Measurements from ENCODE around the gene NEXN. TPM values are rescaled to one million over a fixed set of nuclear protein-coding genes. Genes with fewer than 3 reads are reported as not detected.

NEXN gene
- total RNA-seq, 1 experiment from 2014 or later, result 0.45 TPM

DNA sequence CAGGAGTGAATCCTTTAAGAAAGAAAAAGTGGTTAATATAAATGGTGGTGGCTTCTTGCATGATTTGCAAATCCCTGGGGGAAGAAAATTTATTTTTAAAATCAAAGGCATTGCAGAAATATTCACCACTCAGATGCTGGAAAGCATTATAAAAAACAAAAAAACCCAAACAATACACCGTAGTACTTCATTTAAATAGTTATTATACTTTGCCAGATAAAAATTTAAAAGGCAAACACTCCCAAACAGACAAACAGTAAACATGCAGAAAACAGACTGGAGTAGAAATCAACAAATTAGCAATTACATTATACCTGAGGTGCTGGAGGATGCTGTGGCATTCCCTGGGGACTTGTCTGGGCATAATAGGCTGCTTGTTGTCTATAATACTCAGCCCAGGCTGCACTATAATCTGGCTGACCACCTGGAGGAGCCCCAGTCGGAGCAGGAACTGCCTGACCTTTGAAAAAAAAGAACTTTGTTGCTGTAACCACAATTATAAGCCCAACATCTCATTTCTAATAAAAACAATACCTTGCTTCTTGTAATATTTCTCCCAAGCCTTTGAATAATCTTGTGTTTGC, 60.5 kb downstream of the NEXN start:
- peak; percentile 81 for DNase-seq (ENCODE audit: low read depth, low spot score)
- in situ Hi-C loops (cut with HindIII; ENCODE audit: low pct_unique_long_range_greater_than_20kb, low sequenced_read_pairs), result no loop called here

GRCh38 chr1:77950873-77951272, 62.4 kb downstream of the NEXN start:
- in situ Hi-C loops (cut with HindIII; ENCODE audit: low pct_unique_long_range_greater_than_20kb, low sequenced_read_pairs), result no loop called here
- DNase-seq (ENCODE audit: low read depth, low spot score), result no peak

DNA sequence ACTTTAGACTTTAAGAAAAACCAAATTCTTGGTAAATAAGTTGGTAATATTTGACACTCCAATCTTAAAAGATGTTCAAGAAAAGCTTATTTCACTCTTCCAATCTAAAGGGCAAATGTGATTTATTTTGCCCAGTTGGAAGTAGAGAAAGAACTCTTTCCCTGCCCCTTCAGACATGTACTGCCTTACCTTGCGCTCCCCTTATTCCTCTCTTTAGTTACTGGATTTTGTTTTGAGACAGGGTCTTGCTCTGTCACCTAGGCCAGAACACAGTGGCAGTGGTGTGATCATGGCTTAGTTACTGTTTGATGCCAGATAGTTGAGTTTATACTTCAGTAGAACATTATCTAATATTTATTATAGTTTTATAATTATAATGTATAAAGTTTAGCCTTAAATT, 62.9 kb downstream of the NEXN start:
- no peak for DNase-seq (ENCODE audit: low read depth, low spot score)
- in situ Hi-C loops (cut with HindIII; ENCODE audit: low pct_unique_long_range_greater_than_20kb, low sequenced_read_pairs), result no loop called here

- in situ Hi-C loops (cut with HindIII; ENCODE audit: low pct_unique_long_range_greater_than_20kb, low sequenced_read_pairs), result no loop called here
Observed at GRCh38 chr1:77953907-77954306, 65.5 kb downstream of the NEXN start.

GRCh38 chr1:77954521-77954920, 66.1 kb downstream of the NEXN start:
- no peak for DNase-seq (ENCODE audit: low read depth, low spot score)
- in situ Hi-C loops (cut with HindIII; ENCODE audit: low pct_unique_long_range_greater_than_20kb, low sequenced_read_pairs), result no loop called here

More at GRCh38 chr1:77953907-77954306, 65.5 kb downstream of the NEXN start:
- DNase-seq (ENCODE audit: low read depth, low spot score), result no peak

DNA sequence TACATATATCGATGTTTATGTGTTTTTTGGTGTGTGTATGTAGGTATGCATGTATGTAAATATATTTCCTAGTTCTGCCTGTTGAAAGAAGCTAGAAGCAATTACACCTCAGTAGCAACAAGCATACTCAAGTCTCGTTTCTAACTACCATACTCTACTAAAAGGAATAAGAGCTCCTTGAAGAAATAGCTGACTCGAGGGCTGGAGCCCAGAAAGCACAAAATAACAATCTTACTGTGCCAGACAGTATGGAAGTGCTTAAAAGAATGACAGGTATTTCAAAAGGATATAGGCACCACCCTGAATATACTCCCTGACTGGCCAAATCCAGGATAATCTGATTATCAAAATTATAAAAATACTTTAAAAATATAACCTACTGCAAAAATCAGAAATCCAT, 67.3 kb downstream of the NEXN start:
- DNase-seq (ENCODE audit: low read depth, low spot score), result no peak
- in situ Hi-C loops (cut with HindIII; ENCODE audit: low pct_unique_long_range_greater_than_20kb, low sequenced_read_pairs), result no loop called here

DNA sequence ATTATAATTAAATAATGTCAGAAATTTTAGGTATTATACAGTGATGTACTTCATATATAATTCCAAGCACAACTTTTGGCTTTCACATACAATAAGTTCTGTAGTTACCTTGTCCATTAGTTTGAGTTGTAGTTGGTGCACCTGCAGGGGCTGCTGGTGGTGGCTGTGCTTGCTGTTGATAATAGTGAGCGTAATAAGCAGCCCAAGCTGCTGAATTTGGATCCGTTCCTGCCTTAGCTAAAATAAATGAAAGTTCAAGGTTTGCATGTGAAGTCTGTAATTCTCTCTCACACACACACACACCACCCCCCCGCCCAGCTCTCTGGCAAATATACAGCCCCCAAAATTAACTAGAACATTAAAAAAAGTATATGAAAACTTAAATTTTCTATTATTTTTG, 68.0 kb downstream of the NEXN start:
- DNase-seq (ENCODE audit: low read depth, low spot score), result no peak
- in situ Hi-C loops (cut with HindIII; ENCODE audit: low pct_unique_long_range_greater_than_20kb, low sequenced_read_pairs), result no loop called here

DNA sequence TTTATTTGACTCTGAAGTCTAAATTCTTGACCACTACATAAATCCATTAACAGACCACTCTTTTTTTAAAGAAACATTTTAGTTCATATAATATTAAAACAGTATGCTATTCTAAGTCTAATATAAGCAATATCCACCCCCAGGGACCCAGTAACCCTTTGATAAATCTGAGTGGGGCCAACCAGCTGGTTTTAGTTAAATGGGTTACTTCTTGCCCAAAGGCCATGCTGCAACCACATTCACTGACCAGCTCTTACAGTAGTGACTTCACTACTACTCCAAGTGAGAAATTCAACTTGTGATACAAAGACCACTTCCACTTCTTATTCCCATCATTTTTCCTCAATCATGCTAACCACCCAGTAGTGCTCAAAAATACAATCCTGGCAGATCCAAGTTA, 70.0 kb downstream of the NEXN start:
- in situ Hi-C loops (cut with HindIII; ENCODE audit: low pct_unique_long_range_greater_than_20kb, low sequenced_read_pairs), result no loop called here
- DNase-seq (ENCODE audit: low read depth, low spot score), result no peak

GRCh38 chr1:77958850-77959249, 70.4 kb downstream of the NEXN start:
- in situ Hi-C loops (cut with HindIII; ENCODE audit: low pct_unique_long_range_greater_than_20kb, low sequenced_read_pairs), result no loop called here
- no peak for DNase-seq (ENCODE audit: low read depth, low spot score)

DNA sequence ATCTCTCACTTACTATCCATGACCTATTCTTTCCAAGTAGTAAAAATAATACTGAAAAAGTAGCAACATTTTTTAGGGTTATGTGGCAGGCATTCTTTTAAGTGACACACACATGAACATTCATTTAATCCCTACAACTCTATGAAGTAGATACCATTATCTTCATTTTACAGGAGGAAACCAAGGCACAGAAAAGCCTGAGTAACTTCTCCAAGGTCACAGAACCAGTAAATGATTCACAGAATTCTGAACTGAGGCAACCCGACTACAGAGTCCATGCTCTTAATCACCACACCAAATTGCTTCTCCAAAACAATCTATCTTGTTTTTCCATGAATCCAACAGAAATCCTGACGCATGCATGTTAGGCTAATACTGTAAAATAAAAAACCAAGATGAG, 73.0 kb downstream of the NEXN start:
- no peak for DNase-seq (ENCODE audit: low read depth, low spot score)
- in situ Hi-C loops (cut with HindIII; ENCODE audit: low pct_unique_long_range_greater_than_20kb, low sequenced_read_pairs), result no loop called here

GRCh38 chr1:77966291-77966690, 77.9 kb downstream of the NEXN start:
- DNase-seq (ENCODE audit: low read depth, low spot score), result no peak
- in situ Hi-C loops (cut with HindIII; ENCODE audit: low pct_unique_long_range_greater_than_20kb, low sequenced_read_pairs), result no loop called here

GRCh38 chr1:77970192-77970591, 81.8 kb downstream of the NEXN start:
- DNase-seq (ENCODE audit: low read depth, low spot score), result no peak
- in situ Hi-C loops (cut with HindIII; ENCODE audit: low pct_unique_long_range_greater_than_20kb, low sequenced_read_pairs), result no loop called here

- in situ Hi-C loops (cut with HindIII; ENCODE audit: low pct_unique_long_range_greater_than_20kb, low sequenced_read_pairs), result no loop called here
- no peak for DNase-seq (ENCODE audit: low read depth, low spot score)
Observed at GRCh38 chr1:77972080-77972479, 83.7 kb downstream of the NEXN start.

DNA sequence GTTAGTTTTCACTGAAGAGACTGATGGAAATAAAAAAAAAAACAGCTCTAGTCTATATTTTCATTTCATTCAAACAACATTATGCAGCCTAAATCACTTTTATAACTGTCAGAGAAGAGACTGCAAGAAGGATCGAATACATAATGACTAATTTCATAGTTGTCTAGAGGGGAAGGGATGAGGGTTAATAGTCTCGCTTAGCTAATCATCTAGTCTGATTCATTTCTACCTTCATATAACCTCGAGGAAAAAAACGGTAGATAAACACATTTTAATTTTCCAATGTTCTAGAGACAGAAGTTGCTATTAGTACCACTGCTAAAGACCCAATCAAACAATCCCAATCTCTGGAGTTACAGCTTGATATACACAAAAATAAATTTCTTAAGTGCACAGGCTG, 87.0 kb downstream of the NEXN start:
- no peak for DNase-seq (ENCODE audit: low read depth, low spot score)
- in situ Hi-C loops (cut with HindIII; ENCODE audit: low pct_unique_long_range_greater_than_20kb, low sequenced_read_pairs), result no loop called here

GRCh38 chr1:77975907-77976306, 87.5 kb downstream of the NEXN start:
- DNase-seq (ENCODE audit: low read depth, low spot score), result no peak
- in situ Hi-C loops (cut with HindIII; ENCODE audit: low pct_unique_long_range_greater_than_20kb, low sequenced_read_pairs), result no loop called here

GRCh38 chr1:77976433-77977076, 88.1 kb downstream of the NEXN start:
- in situ Hi-C loops (cut with HindIII; ENCODE audit: low pct_unique_long_range_greater_than_20kb, low sequenced_read_pairs), result no loop called here
- no peak for DNase-seq (ENCODE audit: low read depth, low spot score)

DNA sequence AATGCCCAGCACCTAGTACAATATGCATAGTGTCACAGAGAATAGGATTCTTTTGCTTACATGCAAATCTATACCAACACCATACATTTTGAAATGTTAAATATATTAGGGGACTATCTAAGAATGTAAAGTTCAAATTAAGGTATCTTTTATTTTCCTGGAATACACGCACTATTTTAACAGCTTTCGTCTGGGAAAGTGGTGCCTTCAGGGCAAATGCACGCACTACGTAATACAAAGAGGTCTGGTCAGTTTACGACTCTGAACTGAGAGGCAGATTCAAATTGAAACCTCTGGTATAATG, 89.5 kb downstream of the NEXN start:
- no peak for DNase-seq (ENCODE audit: low read depth, low spot score)

DNA sequence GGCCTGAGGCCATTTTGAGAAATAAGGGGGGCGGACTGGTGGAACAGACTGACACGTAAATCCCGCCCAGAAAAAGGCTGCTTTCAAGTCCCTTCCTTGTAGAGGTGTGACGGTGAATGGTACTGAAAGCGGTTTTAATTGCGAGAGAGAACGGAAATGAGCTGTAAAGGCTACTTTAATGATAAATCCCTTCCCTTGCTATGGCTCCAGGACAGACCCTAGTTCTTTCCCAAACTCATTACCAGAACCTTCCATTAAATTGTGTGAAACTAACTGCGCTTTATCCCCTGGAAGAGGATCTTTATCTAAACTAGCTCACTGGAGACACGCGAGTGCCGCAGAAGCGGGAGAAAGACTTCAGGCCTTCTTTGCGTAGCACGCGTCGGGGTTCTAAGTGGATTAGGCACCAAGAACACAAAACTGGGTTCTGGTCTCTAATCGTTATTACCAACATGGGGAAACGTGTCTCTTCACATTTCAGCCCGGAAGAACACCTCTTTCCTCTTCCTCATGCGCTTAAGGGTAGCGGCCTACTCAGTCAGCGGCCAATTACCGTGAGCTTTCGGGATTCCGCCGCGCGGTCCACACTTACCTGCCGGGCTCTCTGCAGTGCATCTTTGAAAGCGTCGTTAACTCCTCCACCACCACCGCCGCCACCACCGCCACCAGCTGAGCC, 90.0 kb downstream of the NEXN start:
- DNase-seq (ENCODE audit: low read depth, low spot score), result peak; percentile 96
- in situ Hi-C loops (cut with HindIII; ENCODE audit: low pct_unique_long_range_greater_than_20kb, low sequenced_read_pairs), result no loop called here

More for the DNA sequence above, 89.5 kb downstream of the NEXN start:
- in situ Hi-C loops (cut with HindIII; ENCODE audit: low pct_unique_long_range_greater_than_20kb, low sequenced_read_pairs), result no loop called here
